Measurements from ENCODE around the gene BCAS3. TPM values are rescaled to one million over a fixed set of nuclear protein-coding genes. Genes with fewer than 3 reads are reported as not detected.
"Not testable (repeated sequence)": the region's sequence is repeated elsewhere in the genome, so short reads cannot be mapped to it uniquely, and the experiment has no call there.

BCAS3 gene
- total RNA-seq, 4 donors from 2014 or later: 18.2 to 60.6 (median 23.4) TPM

GRCh38 chr17:60798576-60798975, 120.9 kb downstream of the BCAS3 start:
- no peaks in the 10 kb centered on the region for H3K27me3 ChIP-seq
- intact Hi-C loops (cut with DNase I; ENCODE audit: low total_unique reads): no loop called here
- no peak overlapping the region for H3K27ac ChIP-seq
- no peak for ATAC-seq
- DNase-seq: no peak
- in situ Hi-C loops (cut with MboI; ENCODE audit: low sequenced_read_pairs in 4 of 4): no loop called here
- H3K4me1 ChIP-seq: no peaks in the 10 kb centered on the region
- H3K36me3 ChIP-seq: no peaks in the 10 kb centered on the region
- no peak overlapping the region for H3K4me3 ChIP-seq
- H3K9me3 ChIP-seq: no peaks in the 10 kb centered on the region
- TF ChIP-seq POLR2A (IDR thresholded peaks at IDR 0.05) (no peak), CTCF (IDR thresholded peaks at IDR 0.05 in 4 of 5, conservative IDR thresholded peaks at IDR 0.05 in 1 of 5) (no peak)

GRCh38 chr17:60802377-60802776, 124.7 kb downstream of the BCAS3 start:
- no peak for ATAC-seq
- TF ChIP-seq POLR2A (IDR thresholded peaks at IDR 0.05) (no peak), CTCF (IDR thresholded peaks at IDR 0.05 in 4 of 5, conservative IDR thresholded peaks at IDR 0.05 in 1 of 5) (no peak)
- Histone ChIP-seq H3K27ac (no peak overlapping the region), H3K4me3 (no peak overlapping the region), H3K27me3 (no peaks in the 10 kb centered on the region), H3K9me3 (no peaks in the 10 kb centered on the region), H3K4me1 (no peaks in the 10 kb centered on the region), H3K36me3 (no peaks in the 10 kb centered on the region)
- intact Hi-C loops (cut with DNase I; ENCODE audit: low total_unique reads) (no loop called here), in situ Hi-C loops (cut with MboI; ENCODE audit: low sequenced_read_pairs in 4 of 4) (no loop called here)
- DNase-seq: no peak

- in situ Hi-C loops (cut with MboI; ENCODE audit: low sequenced_read_pairs in 4 of 4) (no loop called here), intact Hi-C loops (cut with DNase I; ENCODE audit: low total_unique reads) (no loop called here)
- TF ChIP-seq CTCF (IDR thresholded peaks at IDR 0.05 in 4 of 5, conservative IDR thresholded peaks at IDR 0.05 in 1 of 5): no peak
- H3K4me1 ChIP-seq: no peaks in the 10 kb centered on the region
- no peaks in the 10 kb centered on the region for H3K9me3 ChIP-seq
- no peaks in the 10 kb centered on the region for H3K27me3 ChIP-seq
- no peak overlapping the region for H3K4me3 ChIP-seq
- DNase-seq (no peak), ATAC-seq (no peak)
- H3K36me3 ChIP-seq: no peaks in the 10 kb centered on the region
- H3K27ac ChIP-seq: no peak overlapping the region
Observed at GRCh38 chr17:60803059-60803458, 125.4 kb downstream of the BCAS3 start.

GRCh38 chr17:60804831-60805230, 127.2 kb downstream of the BCAS3 start:
- Histone ChIP-seq H3K4me1 (no peaks in the 10 kb centered on the region), H3K4me3 (no peak overlapping the region), H3K27me3 (no peaks in the 10 kb centered on the region), H3K9me3 (no peaks in the 10 kb centered on the region), H3K27ac (no peak overlapping the region), H3K36me3 (no peaks in the 10 kb centered on the region)
- ATAC-seq: no peak
- in situ Hi-C loops (cut with MboI; ENCODE audit: low sequenced_read_pairs in 4 of 4): no loop called here
- no peak for DNase-seq
- intact Hi-C loops (cut with DNase I; ENCODE audit: low total_unique reads): no loop called here
- TF ChIP-seq POLR2A (IDR thresholded peaks at IDR 0.05): no peak
- TF ChIP-seq CTCF (IDR thresholded peaks at IDR 0.05 in 4 of 5, conservative IDR thresholded peaks at IDR 0.05 in 1 of 5): no peak

- DNase-seq (no peak), ATAC-seq (no peak)
- in situ Hi-C loops (cut with MboI; ENCODE audit: low sequenced_read_pairs in 4 of 4) (no loop called here), intact Hi-C loops (cut with DNase I; ENCODE audit: low total_unique reads) (no loop called here)
- Histone ChIP-seq H3K4me3 (no peak overlapping the region), H3K27ac (no peak overlapping the region), H3K27me3 (no peaks in the 10 kb centered on the region), H3K36me3 (no peaks in the 10 kb centered on the region), H3K9me3 (no peaks in the 10 kb centered on the region), H3K4me1 (no peaks in the 10 kb centered on the region)
- TF ChIP-seq POLR2A (IDR thresholded peaks at IDR 0.05) (no peak), CTCF (IDR thresholded peaks at IDR 0.05 in 4 of 5, conservative IDR thresholded peaks at IDR 0.05 in 1 of 5) (no peak)
Observed at GRCh38 chr17:60809421-60809820, 131.8 kb downstream of the BCAS3 start.

GRCh38 chr17:60814941-60815340, 137.3 kb downstream of the BCAS3 start:
- H3K27ac ChIP-seq; H3K36me3 ChIP-seq; H3K9me3 ChIP-seq; in situ Hi-C loops (cut with MboI; ENCODE audit: low sequenced_read_pairs in 4 of 4); intact Hi-C loops (cut with DNase I; ENCODE audit: low total_unique reads); DNase-seq; H3K27me3 ChIP-seq; H3K4me3 ChIP-seq; H3K4me1 ChIP-seq; ATAC-seq: not testable (repeated sequence)
